Measurements from ENCODE around the gene KLHL2.

Gene KLHL2

DNA sequence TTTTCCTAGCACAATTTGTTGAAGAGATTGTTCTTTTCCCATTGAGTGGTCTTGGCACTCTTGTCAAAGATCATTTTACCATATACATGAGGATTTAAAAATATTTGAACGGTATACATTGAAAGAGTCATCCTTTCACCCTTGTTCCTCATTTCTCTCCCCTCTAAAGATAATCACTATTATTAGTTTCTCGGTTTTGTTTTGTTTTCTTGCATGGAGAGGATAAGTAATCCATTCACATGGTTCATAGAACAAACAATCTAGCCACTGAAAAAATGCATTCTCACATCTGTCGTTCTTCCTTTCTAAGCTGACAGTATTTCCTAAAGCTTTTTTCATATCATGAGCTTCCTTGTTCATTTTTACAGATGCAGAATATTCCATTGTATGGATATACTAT, 80.9 kb downstream of the KLHL2 start:
- DNase-seq (ENCODE audit: low read depth in 2 of 3, low spot score in 2 of 3) = no peak

GRCh38 chr4:165288639-165289422, 81.5 kb downstream of the KLHL2 start:
- no peak for DNase-seq (ENCODE audit: low read depth in 2 of 3, low spot score in 2 of 3)

DNA sequence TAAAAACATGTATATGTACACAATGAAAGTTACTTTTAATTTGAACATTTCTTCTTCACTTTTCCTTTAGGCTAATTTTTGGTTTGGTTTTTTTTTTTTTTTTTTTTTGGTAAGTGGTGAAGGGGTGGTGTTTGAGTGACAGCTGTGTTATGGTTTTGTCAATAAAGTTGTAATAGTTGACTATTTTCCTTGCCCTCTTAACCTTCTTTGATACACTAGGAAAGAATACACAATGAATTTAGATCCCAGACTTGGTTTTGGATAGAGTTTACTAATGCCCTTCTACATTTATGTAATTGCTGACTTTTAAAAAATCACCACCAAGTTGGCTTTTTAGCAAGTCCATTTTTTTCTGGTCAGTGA, 82.0 kb downstream of the KLHL2 start:
- no peak for DNase-seq (ENCODE audit: low read depth in 2 of 3, low spot score in 2 of 3)

GRCh38 chr4:165293061-165293460, 85.7 kb downstream of the KLHL2 start:
- DNase-seq (ENCODE audit: low read depth in 2 of 3, low spot score in 2 of 3) = no peak

GRCh38 chr4:165293927-165294649, 86.7 kb downstream of the KLHL2 start:
- no peak for DNase-seq (ENCODE audit: low read depth in 2 of 3, low spot score in 2 of 3)

DNA sequence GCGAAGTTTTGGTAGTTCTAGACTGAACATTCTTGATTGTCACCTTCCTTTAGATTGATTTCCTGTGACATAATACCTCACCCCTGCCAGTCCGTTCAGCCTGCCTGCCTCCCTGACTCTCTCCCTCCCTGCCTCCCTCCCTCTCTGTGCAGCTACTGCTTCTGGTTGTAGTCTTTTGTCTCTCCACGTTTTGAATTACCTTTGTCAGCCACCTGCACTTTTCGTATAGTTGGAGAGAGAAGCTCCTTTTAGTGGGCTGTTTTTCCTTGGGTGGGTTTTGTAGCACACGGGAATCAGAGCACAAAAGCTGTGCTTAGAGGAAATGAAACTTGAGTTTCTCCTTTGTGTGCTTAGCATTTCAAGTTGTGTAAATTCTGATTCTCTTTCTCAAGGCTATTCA, 87.5 kb downstream of the KLHL2 start:
- no peak for DNase-seq (ENCODE audit: low read depth in 2 of 3, low spot score in 2 of 3)

GRCh38 chr4:165297626-165298025, 90.3 kb downstream of the KLHL2 start:
- DNase-seq (ENCODE audit: low read depth in 2 of 3, low spot score in 2 of 3) = no peak

DNA sequence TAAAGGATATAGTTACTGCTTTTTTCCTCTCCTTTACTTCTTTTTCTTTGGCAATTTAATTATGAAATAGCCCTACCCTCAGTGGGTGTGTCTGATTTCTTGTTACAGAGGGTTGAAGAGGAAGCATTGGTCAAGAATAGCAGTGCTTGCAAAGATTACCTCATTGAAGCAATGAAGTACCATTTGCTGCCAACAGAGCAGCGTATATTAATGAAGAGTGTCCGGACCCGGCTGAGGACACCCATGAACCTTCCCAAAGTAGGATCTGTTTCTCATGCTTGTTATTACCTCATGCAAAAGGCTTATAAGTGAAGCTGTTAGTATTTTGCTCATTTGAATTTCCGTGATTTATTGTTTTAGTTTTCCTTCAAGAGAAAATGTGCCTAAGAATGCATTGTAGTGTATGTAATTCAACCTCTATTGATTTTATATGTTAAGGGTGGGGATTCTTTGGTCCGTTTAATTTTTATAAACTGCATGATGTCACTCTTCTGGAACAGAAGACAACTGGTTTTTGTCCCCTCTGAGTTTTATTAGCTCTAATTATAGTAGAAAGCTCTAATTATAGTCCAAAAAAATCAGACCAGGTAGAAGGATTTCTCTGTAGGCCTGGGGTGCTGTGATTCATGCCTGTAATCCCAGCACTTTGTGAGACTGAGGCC, 92.2 kb downstream of the KLHL2 start:
- no peak for DNase-seq (ENCODE audit: low read depth in 2 of 3, low spot score in 2 of 3)

DNA sequence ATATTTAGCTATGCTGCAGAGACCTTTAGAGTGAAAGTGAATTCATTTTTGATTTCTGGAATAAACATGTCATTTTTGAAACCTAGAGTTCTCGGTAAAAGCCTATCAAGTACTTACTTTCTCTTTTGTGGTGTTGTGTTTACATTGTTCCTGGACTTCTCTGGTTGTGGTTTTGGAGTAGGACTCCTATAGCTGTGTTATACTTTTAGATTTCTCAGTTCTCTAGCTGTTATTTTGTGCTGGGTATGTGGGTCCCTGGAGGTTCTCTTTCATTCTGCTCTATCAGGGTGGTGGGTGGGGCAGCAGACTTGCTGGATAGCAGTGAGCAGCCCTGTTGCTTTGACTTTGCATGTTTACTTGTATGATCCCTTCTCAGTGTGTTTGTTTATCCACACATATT, 94.5 kb downstream of the KLHL2 start:
- DNase-seq (ENCODE audit: low read depth in 2 of 3, low spot score in 2 of 3) = no peak

DNA sequence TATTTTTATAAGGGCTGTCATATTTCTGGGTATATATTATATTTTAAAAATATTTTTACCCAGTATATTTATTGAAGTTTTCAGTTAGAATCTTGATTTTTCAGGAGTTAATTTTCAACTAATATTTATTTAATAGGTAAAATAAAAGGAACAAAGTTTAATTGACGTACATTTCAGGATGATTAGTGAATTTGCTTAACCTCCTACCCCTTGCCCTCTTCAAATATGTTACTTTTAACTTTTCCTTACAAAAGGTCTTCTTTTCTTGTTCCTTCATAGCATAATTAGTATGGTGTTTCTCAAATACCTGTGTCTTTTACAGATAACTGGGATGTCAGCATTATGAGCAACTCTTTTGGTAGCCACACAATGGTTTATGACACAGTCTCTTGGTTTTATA, 95.3 kb downstream of the KLHL2 start:
- DNase-seq (ENCODE audit: low read depth in 2 of 3, low spot score in 2 of 3) = no peak

DNA sequence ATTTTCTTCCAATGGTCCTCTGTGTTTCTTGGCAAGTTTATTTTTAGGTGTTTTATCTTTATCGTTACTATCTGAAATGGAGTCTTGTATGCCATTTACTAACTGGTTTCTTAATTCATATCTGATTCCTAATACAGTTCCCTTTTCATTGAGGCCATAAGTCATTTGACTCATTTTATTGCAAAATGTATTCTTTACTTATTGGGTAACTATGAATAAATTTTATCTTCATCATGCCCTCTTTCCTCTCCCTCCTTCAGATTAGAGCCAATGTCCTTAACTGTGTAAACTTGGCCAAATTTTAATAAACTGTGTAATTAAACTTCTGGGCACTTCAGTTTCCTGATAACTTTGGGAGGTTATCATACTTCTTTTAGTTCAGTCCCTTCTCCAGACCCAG, 100.8 kb downstream of the KLHL2 start:
- DNase-seq (ENCODE audit: low read depth in 2 of 3, low spot score in 2 of 3) = no peak

DNA sequence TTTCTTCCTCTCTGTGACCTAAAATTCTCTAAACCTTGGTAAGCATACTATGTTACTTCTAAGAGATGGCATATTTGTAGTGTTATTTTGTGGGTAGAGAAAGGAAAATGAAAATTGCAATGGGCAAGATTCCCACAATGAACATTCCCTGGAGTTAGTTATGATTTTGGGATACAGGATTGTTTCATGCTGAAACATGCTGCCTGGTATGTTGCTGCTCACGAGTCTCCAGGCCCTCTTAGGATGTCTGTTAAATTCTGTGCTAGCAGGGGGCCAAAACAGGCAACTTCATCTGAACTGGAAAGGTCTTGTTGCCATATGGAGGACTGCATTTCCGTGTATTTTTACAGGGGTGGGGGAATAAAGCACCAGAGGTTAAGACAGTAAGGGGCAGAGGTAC, 101.2 kb downstream of the KLHL2 start:
- DNase-seq (ENCODE audit: low read depth in 2 of 3, low spot score in 2 of 3) = no peak

- DNase-seq (ENCODE audit: low read depth in 2 of 3, low spot score in 2 of 3) = no peak
These were observed 102.1 kb downstream of the KLHL2 start for GRCh38 chr4:165309456-165309855.

- no peak for DNase-seq (ENCODE audit: low read depth in 2 of 3, low spot score in 2 of 3)
These were observed 105.1 kb downstream of the KLHL2 start for GRCh38 chr4:165312506-165312905.

DNA sequence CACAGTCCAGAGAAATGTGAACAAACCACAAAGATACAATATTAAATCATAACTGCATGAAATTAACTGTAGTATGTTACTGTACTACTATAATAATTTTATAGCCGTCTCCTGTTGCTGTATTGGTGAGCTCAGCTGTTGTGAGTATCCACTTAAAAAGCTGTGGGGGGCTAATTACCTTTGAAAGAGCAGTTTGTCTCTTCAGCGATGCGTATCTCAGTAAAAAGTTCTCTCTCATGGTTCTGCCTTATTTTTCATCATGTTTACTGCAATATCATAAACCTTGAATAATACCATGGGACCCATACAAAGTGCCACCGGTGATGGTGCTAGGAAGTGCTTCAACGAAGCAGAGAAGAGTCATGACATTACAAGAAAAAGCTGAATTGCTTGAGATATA, 111.7 kb downstream of the KLHL2 start:
- no peak for DNase-seq (ENCODE audit: low read depth in 2 of 3, low spot score in 2 of 3)

DNA sequence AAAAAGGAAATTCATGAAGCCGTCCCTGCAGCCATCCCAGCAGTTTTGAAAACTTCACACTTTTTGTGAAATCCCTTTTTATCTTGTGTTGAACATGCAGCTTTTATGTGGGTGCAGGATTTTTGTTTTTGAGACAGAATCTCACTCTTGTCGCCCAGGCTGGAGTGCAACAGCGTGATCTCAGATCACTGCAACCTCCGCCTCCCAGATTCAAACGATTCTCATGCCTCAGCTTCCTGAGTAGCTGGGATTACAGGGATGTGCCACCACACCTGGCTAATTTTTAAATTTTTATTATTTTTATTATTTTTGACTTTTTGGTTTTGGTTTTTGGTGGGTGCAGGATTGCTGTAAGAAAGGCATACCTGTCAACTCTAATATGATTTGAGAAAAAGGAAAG, 112.1 kb downstream of the KLHL2 start:
- no peak for DNase-seq (ENCODE audit: low read depth in 2 of 3, low spot score in 2 of 3)

DNA sequence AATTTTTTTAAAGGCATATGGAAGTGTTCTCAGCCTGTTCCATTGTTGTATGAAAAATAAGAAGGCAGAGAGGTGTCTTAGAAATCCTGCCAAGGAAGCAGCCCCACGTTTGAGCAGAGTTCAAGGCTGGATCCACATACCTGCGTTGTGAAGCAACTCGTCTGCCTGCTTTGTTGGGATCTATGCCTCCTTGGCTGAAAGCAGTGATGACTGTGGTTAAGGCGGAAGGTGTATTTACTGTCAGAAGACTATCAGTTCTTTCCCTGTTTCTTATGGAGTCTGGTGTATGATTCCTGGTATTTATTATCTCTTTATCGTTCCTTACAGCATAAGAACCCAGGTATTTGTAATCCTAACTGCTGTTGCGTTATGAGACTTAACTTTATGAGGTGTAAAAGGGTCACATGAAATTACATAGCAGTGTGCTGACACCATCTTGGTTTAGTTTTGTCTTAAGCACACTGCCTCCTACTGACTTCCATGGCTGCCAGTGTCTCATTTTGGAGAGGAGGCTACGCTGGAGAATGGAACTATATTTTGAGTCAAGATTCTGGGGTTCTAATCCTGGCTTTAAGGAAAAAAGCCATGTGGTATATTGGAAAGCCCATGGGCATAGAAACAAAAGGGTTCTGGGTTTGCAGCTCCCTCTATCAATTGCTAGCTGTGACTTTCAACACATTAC, 117.0 kb downstream of the KLHL2 start:
- no peak for DNase-seq (ENCODE audit: low read depth in 2 of 3, low spot score in 2 of 3)

DNA sequence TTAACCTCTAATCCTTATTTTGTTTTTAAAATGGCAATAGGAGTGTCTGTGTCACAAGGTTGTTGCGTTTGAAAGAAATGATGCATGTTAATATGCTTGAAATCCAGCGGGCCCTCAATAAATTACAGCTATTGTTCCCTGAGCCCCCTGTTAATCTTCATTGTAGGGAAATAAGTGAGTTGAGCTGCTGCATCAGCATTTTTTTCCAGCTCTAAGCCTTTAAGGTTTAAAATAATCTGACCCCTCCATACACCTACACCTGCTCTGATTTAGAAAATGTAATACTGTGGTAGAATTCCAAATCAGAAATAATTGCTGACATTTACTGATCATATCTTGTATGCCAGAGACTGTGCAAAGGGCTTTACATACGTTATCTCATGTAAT, 117.5 kb downstream of the KLHL2 start:
- no peak for DNase-seq (ENCODE audit: low read depth in 2 of 3, low spot score in 2 of 3)

- DNase-seq (ENCODE audit: low read depth in 2 of 3, low spot score in 2 of 3) = no peak
These were observed 118.6 kb downstream of the KLHL2 start for GRCh38 chr4:165325732-165326512.

GRCh38 chr4:165326831-165327210, 119.5 kb downstream of the KLHL2 start:
- DNase-seq (ENCODE audit: low read depth in 2 of 3, low spot score in 2 of 3) = no peak

All from activated CD8-positive, alpha-beta memory T cell treated with anti-CD3 and anti-CD28 coated beads for 48 hours (primary cell).